IPS-18c (cell line): Measurements from ENCODE around the gene FRYL.

Experiments used
- H3K4me3 ChIP-seq: 2 replicates; pipeline ENCODE4 v1.7.0; 2013; ENCODE audit warnings: low read depth, mild to moderate bottlenecking, low read length, moderate library complexity; ENCODE audit not compliant: insufficient read depth
- H3K9me3 ChIP-seq: one replicate; pipeline ENCODE4 v1.6.1; 2013; ENCODE audit warnings: mild to moderate bottlenecking, low read length, moderate library complexity; ENCODE audit not compliant: control insufficient read depth, insufficient read depth

Gene FRYL

GRCh38 chr4:48623182-48623780, 156.8 kb downstream of the FRYL start:
- Histone ChIP-seq H3K9me3 (no peaks in the 10 kb centered on the region), H3K4me3 (no peak overlapping the region)

- no peak overlapping the region for H3K4me3 ChIP-seq
Observed at GRCh38 chr4:48620831-48621230, 159.2 kb downstream of the FRYL start.

GRCh38 chr4:48620093-48620492, 160.0 kb downstream of the FRYL start:
- no peak overlapping the region for H3K4me3 ChIP-seq

More at GRCh38 chr4:48620831-48621230, 159.2 kb downstream of the FRYL start:
- no peaks in the 10 kb centered on the region for H3K9me3 ChIP-seq

GRCh38 chr4:48604527-48604926, 175.6 kb downstream of the FRYL start:
- Histone ChIP-seq H3K9me3 (no peaks in the 10 kb centered on the region), H3K4me3 (no peak overlapping the region)

More at GRCh38 chr4:48620093-48620492, 160.0 kb downstream of the FRYL start:
- H3K9me3 ChIP-seq: no peaks in the 10 kb centered on the region

GRCh38 chr4:48604041-48604440, 176.0 kb downstream of the FRYL start:
- Histone ChIP-seq H3K9me3 (no peaks in the 10 kb centered on the region), H3K4me3 (no peak overlapping the region)

GRCh38 chr4:48603366-48604003, 176.6 kb downstream of the FRYL start:
- no peaks in the 10 kb centered on the region for H3K9me3 ChIP-seq
- no peak overlapping the region for H3K4me3 ChIP-seq

GRCh38 chr4:48602763-48603162, 177.3 kb downstream of the FRYL start:
- Histone ChIP-seq H3K9me3 (no peaks in the 10 kb centered on the region), H3K4me3 (no peak overlapping the region)

GRCh38 chr4:48602222-48602621, 177.9 kb downstream of the FRYL start:
- Histone ChIP-seq H3K9me3 (no peaks in the 10 kb centered on the region), H3K4me3 (no peak overlapping the region)

- Histone ChIP-seq H3K9me3 (no peaks in the 10 kb centered on the region), H3K4me3 (no peak overlapping the region)
Observed at GRCh38 chr4:48596336-48596735, 183.7 kb downstream of the FRYL start.

GRCh38 chr4:48594180-48594579, 185.9 kb downstream of the FRYL start:
- Histone ChIP-seq H3K9me3 (no peaks in the 10 kb centered on the region), H3K4me3 (no peak overlapping the region)

GRCh38 chr4:48591372-48591771, 188.7 kb downstream of the FRYL start:
- no peak overlapping the region for H3K4me3 ChIP-seq
- no peaks in the 10 kb centered on the region for H3K9me3 ChIP-seq

- no peak overlapping the region for H3K4me3 ChIP-seq
- no peaks in the 10 kb centered on the region for H3K9me3 ChIP-seq
Observed at GRCh38 chr4:48590884-48591283, 189.2 kb downstream of the FRYL start.

- H3K9me3 ChIP-seq: no peaks in the 10 kb centered on the region
- no peak overlapping the region for H3K4me3 ChIP-seq
Observed at GRCh38 chr4:48589098-48589445, 191.0 kb downstream of the FRYL start.

- no peak overlapping the region for H3K4me3 ChIP-seq
- no peaks in the 10 kb centered on the region for H3K9me3 ChIP-seq
Observed at GRCh38 chr4:48588230-48589097, 191.6 kb downstream of the FRYL start.

- Histone ChIP-seq H3K4me3 (no peak overlapping the region), H3K9me3 (no peaks in the 10 kb centered on the region)
Observed at GRCh38 chr4:48585401-48585800, 194.7 kb downstream of the FRYL start.

GRCh38 chr4:48578132-48578968, 201.7 kb downstream of the FRYL start:
- no peak overlapping the region for H3K4me3 ChIP-seq
- H3K9me3 ChIP-seq: no peaks in the 10 kb centered on the region

GRCh38 chr4:48575964-48576363, 204.1 kb downstream of the FRYL start:
- H3K9me3 ChIP-seq: no peaks in the 10 kb centered on the region
- H3K4me3 ChIP-seq: no peak overlapping the region
